GM18519 (cell line): ENCODE results near the gene PLEKHH2.

Experiments
- ATAC-seq: cut with Tn5 transposase; IDR thresholded peaks from one replicate; pipeline ENCODE4 v1.9.1; 2021; ENCODE audit warnings: mild to moderate bottlenecking, moderate library complexity; ENCODE audit not compliant: unreplicated experiment, low FRiP score

The PLEKHH2 gene

DNA sequence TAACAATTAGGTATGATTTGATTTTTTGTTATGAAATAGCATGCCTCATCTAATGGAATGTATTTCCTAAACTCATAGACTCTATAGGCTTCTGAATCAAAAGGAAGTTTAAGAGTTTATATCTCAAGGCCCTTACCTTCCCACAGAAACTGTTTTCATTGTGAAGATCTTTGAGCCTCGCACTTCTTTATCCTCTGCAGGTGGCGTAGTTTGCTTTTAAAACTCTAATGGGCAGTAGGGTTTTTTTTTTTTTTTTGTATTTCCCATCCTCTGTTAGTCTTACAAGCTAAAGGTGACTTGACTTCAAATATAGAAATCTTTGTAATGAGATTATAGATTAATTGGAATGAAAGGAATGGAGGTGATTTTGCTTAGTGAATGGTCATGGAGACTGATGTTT lies 165.1 kb downstream of the PLEKHH2 start:
- ATAC-seq: no peak

DNA sequence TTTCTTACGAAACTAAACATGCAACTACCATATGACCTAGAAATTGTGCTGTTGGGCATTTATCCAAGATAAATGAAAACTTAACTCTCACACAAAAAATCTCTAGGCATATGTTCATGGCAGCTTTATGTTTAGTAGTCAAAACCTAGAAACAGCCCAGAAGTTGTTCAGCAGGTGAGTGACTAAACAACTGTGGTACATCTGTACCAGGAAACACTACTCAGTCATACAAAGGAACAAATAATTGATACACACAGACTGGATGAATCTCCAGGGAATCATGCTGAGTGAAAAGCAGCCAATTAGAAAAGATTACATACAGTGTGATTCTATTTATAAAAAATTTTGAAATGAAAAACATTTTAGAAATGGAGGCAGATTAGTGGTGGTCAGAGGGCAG lies 166.1 kb downstream of the PLEKHH2 start:
- no peak for ATAC-seq

DNA sequence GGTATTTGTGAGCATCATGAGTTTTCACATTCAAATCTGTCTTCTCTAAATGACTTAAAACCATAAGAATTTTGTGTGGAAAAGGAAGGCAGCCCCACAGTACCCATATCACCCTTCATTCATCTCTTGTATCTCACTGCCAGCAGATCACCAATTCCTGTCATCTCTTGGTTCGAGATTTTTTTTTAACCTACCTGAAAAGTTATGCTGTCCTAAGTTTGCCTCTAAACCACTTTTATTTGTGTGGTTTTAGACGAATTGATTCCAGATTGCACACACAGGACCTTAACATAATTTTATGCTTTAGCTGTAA lies 169.6 kb downstream of the PLEKHH2 start:
- ATAC-seq: no peak

DNA sequence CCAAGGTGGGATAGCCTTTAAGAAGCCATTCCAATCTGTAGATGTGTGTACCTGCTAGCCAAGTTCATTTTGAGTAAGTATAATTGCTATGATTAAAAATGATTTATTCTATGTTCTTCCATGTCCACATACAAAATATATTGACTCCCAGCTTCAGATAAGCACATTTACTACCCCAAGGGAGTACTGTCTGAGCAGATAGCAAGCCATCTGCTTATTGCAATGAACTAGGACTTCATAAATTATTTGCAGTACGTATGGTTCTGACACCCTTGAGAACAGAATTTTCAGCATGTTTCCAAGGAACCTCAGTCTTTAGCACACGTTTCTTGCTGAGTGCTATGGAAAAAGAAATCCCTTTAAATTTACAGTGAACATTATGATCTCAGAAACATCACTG lies 173.4 kb downstream of the PLEKHH2 start:
- no peak for ATAC-seq

DNA sequence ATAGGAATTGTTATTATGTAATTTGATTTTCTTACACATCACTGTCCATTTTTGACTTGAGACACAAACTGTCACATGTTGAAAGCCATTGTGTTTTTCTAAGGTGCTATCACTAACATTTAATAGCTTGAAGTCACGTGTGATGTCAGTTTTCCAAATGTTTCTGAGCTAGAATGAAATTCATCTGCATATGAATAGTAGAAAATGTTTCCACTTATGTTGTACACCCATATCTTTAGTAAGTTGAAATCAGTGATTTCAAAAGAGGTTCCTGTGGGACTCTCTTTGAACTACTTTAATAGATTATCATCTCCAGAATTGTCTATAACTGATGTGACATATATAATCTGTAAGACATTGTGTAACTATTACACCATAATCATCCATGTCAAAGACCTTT lies 173.8 kb downstream of the PLEKHH2 start:
- ATAC-seq: no peak

DNA sequence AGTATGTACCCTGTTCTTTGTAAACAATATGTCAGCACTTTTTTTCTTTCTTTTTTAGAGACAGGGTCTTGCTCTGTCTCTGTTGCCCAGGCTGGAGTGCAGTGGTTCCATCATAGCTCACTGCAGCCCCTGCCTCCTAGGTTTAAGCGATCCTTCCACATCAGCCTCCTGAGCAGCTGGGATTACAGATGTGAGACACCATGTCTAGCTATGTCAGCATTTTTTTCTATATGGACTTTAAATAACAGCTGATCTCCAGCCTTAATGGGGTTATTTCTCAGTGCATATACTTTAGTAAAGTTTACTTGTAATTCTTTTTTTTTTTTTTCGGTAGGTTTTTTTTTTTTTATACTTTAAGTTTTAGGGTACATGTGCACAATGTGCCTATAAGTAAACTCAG lies 174.9 kb downstream of the PLEKHH2 start:
- ATAC-seq: no peak

DNA sequence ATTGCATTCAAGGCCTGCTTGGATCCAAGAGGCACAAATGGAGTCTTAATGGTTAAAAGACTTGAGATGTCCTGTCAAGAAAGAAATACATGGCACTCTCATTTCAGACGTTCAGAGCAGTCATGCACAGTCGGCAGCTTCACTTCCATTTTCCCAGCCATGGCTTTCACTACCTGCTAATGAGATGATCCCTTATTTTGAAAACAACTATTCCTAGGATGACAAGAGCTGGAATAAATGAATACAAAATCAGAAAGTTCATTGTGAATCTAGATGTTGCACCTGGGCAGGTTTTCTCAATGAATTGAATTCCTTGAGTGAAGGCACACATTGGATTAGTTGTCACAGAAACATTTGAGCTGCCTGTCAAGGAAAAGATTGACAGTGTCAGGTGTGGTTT lies 175.9 kb downstream of the PLEKHH2 start:
- ATAC-seq: no peak

DNA sequence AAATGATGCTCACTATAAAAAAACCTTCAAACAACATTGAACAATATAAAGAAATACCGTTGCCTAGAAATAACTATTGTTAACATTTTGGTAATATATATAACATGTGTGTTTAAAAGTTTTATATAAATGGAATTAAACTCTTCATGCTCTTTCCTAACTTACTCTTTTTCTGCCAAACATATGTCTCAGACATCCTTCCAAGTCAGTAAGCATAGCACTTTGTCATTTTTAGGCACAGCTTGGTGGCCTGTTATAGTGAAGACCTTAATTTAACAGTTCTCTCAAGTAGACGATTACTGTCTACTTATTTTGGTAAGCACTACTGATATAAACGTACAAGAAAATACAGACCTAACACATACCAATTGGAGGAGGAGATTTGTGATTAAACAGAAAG lies 177.7 kb downstream of the PLEKHH2 start:
- no peak for ATAC-seq
